Calu3 (cell line): ENCODE results near the gene CERKL. TPM values are rescaled to one million over a fixed set of nuclear protein-coding genes. Genes with fewer than 3 reads are reported as not detected.

ENCODE experiments used
- BruUV-seq: library from RNA; stranded (reverse); fragments of 400-500 nt; replicated peaks from 2 replicates; lab custom pipeline; 2021; lab: Mats Ljungman, UMichigan
- CTCF ChIA-PET: fragments of 300-600 bp; sonication (Branson Sonifier 250); formaldehyde crosslinking; loops from one replicate; lab custom pipeline; 2022; ENCODE audit warnings: antibody characterized with exemption; lab: Charles Lee
- DNase-seq: peaks from one replicate; pipeline ENCODE4 v3.0.0; 2022
- H3K27ac Mint-ChIP-seq: one replicate; pipeline ENCODE4 v1.8.0; 2022; ENCODE audit warnings: mixed read lengths; ENCODE audit not compliant: unreplicated experiment
- H3K27me3 Mint-ChIP-seq: one replicate; pipeline ENCODE4 v1.8.0; 2022; ENCODE audit warnings: mixed read lengths; ENCODE audit not compliant: unreplicated experiment
- H3K36me3 Mint-ChIP-seq: one replicate; pipeline ENCODE4 v1.8.0; 2022; ENCODE audit warnings: mild to moderate bottlenecking, moderate library complexity, mixed read lengths; ENCODE audit not compliant: insufficient read depth, unreplicated experiment
- H3K4me1 Mint-ChIP-seq: one replicate; pipeline ENCODE4 v1.8.0; 2022; ENCODE audit warnings: mild to moderate bottlenecking, low read depth, mixed read lengths; ENCODE audit not compliant: unreplicated experiment
- H3K4me3 Mint-ChIP-seq: one replicate; pipeline ENCODE4 v1.8.0; 2022; ENCODE audit warnings: mild to moderate bottlenecking, low read depth, moderate library complexity, mixed read lengths; ENCODE audit not compliant: unreplicated experiment
- H3K9me3 Mint-ChIP-seq: one replicate; pipeline ENCODE4 v1.8.0; 2022; ENCODE audit warnings: low read depth, mixed read lengths; ENCODE audit not compliant: unreplicated experiment
- intact Hi-C: fragments of 100-400 bp; cut with micrococcal nuclease; formaldehyde crosslinking; loops from one replicate; pipeline ENCODE4 v1.10.0; 2022; ENCODE audit not compliant: unreplicated experiment
- total RNA-seq: library from RNA; stranded (reverse); gene quantifications from 2 replicates; pipeline ENCODE4 v1.2.3, GENCODE V29; 2022
- TF ChIP-seq, protein P1 (sequence below): fragments of 200-600 bp; IDR thresholded peaks from one replicate; pipeline ENCODE4 v1.8.0; 2022; ENCODE audit warnings: antibody characterized with exemption; ENCODE audit not compliant: unreplicated experiment

Gene CERKL
- total RNA-seq, 1 experiment from 2014 or later = 1.1 TPM

DNA sequence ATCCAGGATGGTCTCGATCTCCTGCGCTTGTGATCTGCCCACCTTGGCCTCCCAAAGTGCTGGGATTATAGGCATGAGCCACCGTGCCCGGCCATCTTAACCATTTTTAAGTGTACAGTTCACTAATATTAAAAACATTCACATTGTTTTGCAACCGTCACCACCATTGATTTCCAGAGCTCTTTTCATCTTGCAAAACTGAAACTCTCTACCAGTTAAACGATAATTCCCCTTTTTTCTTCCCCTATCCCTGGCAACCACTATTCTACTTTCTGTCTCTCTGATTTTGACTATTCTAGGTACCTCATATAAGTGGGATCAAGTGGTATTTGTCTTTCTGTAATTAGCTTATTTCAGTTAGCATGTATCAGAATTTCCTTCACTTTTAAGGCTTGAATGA, 40.2 kb upstream of the CERKL start:
- H3K27ac Mint-ChIP-seq = no peak overlapping the region
- H3K9me3 Mint-ChIP-seq = no peaks in the 10 kb centered on the region
- DNase-seq = no peak
- TF ChIP-seq, protein P1, sequence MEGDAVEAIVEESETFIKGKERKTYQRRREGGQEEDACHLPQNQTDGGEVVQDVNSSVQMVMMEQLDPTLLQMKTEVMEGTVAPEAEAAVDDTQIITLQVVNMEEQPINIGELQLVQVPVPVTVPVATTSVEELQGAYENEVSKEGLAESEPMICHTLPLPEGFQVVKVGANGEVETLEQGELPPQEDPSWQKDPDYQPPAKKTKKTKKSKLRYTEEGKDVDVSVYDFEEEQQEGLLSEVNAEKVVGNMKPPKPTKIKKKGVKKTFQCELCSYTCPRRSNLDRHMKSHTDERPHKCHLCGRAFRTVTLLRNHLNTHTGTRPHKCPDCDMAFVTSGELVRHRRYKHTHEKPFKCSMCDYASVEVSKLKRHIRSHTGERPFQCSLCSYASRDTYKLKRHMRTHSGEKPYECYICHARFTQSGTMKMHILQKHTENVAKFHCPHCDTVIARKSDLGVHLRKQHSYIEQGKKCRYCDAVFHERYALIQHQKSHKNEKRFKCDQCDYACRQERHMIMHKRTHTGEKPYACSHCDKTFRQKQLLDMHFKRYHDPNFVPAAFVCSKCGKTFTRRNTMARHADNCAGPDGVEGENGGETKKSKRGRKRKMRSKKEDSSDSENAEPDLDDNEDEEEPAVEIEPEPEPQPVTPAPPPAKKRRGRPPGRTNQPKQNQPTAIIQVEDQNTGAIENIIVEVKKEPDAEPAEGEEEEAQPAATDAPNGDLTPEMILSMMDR = no peak
- no peaks in the 10 kb centered on the region for H3K4me1 Mint-ChIP-seq
- no peaks in the 10 kb centered on the region for H3K36me3 Mint-ChIP-seq
- H3K27me3 Mint-ChIP-seq = no peaks in the 10 kb centered on the region
- CTCF ChIA-PET = no interaction called here
- BruUV-seq = no TSS peak
- intact Hi-C loops = no loop called here
- H3K4me3 Mint-ChIP-seq = no peak overlapping the region

DNA sequence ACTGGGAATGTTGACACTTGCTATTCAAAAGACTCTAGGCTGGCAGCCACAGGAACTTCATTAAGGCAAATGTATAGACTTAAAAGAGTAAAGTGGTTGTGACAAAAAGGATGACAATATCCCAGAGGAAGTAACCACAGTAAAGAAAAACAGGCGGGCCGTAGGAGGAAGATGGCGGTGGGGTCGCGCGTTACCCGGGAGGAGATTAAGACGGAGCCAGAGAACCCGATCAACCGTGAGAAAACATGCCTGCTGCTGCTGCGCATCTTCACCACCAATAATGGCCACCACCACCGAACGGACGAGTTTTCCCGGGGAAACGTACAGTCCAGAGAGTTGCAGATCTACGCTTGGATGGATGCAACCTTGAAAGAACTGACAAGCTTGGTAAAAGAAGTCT, 37.4 kb upstream of the CERKL start:
- no peak overlapping the region for H3K4me3 Mint-ChIP-seq
- TF ChIP-seq, protein P1 = no peak
- H3K4me1 Mint-ChIP-seq = no peaks in the 10 kb centered on the region
- intact Hi-C loops = no loop called here
- H3K9me3 Mint-ChIP-seq = no peaks in the 10 kb centered on the region
- DNase-seq = no peak
- CTCF ChIA-PET = no interaction called here
- H3K36me3 Mint-ChIP-seq = no peaks in the 10 kb centered on the region
- H3K27me3 Mint-ChIP-seq = peaks cover 21% of the 10 kb centered on the region
- H3K27ac Mint-ChIP-seq = no peak overlapping the region
- no TSS peak for BruUV-seq

DNA sequence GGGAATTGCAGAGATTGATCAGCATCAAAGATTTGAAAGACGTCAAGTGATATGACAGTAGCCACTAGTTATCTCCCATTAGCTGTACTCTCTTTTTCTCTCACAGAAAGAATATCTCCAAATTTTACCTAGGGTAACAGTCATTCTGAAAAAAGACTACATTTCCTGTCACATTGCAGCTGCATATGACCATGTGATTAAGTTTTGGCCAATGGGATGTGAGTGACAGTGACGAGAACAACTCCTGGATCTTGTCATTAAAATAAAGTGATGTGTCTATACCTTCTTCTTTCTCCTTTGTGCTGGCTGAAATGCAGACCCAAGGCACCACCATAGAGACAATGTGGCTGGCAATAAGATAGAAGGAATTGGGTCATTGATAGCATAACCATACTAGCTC, 34.0 kb upstream of the CERKL start:
- H3K9me3 Mint-ChIP-seq = no peaks in the 10 kb centered on the region
- no TSS peak for BruUV-seq
- TF ChIP-seq, protein P1 = no peak

DNA sequence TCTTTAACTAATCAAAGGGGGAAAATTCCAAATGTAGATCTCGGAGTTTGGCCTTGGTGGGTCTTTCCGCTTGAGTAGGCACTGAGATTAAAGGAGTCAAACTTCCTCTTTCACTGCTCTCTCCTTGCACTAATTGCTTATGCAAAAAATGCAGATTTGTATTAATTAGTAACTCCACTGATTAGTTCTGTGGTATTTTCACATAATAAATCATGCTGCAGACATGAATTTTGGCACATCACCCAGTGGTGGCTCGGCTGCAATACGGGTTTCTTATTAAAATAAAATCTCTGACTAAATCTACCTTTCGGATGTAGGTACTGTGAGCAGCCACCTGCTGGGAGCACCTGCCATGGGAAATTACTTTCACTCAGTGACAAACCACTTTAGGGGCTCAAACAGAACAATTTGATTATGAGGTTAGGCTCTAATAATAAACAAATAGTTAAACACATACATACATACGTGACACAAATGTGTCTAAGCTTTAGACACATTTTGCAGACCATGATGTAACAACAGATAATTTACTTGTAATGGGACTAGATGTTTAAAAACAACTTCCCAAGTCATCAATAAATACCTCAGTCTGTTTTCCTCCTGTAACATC, 29.8 kb upstream of the CERKL start:
- Mint-ChIP-seq H3K4me3 (no peak overlapping the region), H3K36me3 (peaks cover 11% of the 10 kb centered on the region), H3K4me1 (peaks cover 22% of the 10 kb centered on the region), H3K27me3 (peaks cover 91% of the 10 kb centered on the region), H3K9me3 (no peaks in the 10 kb centered on the region), H3K27ac (no peak overlapping the region)
- intact Hi-C loops = no loop called here
- no TSS peak for BruUV-seq
- TF ChIP-seq, protein P1 = no peak
- CTCF ChIA-PET = no interaction called here
- no peak for DNase-seq

More for the DNA sequence above, 34.0 kb upstream of the CERKL start:
- no peaks in the 10 kb centered on the region for H3K4me1 Mint-ChIP-seq
- CTCF ChIA-PET = no interaction called here
- no peak for DNase-seq
- peaks cover 49% of the 10 kb centered on the region for H3K27me3 Mint-ChIP-seq
- no peak overlapping the region for H3K27ac Mint-ChIP-seq
- no peaks in the 10 kb centered on the region for H3K36me3 Mint-ChIP-seq
- intact Hi-C loops = no loop called here
- H3K4me3 Mint-ChIP-seq = no peak overlapping the region
